Measurements from ENCODE around the gene FZR1. TPM values are rescaled to one million over a fixed set of nuclear protein-coding genes. Genes with fewer than 3 reads are reported as not detected.

Gene FZR1
- total RNA-seq, 1 experiment from 2014 or later, result 48.2 TPM

GRCh38 chr19:3471954-3472655 is 34.0 kb upstream of the FZR1 start:
- DNase-seq (ENCODE audit: low read depth), result no peak

GRCh38 chr19:3474010-3474409 is 32.1 kb upstream of the FZR1 start:
- DNase-seq (ENCODE audit: low read depth), result no peak

GRCh38 chr19:3474614-3475013 is 31.5 kb upstream of the FZR1 start:
- DNase-seq (ENCODE audit: low read depth), result no peak

GRCh38 chr19:3475449-3475848 is 30.7 kb upstream of the FZR1 start:
- DNase-seq (ENCODE audit: low read depth), result no peak

- no peak for DNase-seq (ENCODE audit: low read depth)
Observed at GRCh38 chr19:3476830-3477229, 29.3 kb upstream of the FZR1 start.

- DNase-seq (ENCODE audit: low read depth), result no peak
Observed at GRCh38 chr19:3477506-3477905, 28.6 kb upstream of the FZR1 start.

GRCh38 chr19:3477951-3478350 is 28.2 kb upstream of the FZR1 start:
- DNase-seq (ENCODE audit: low read depth), result no peak

GRCh38 chr19:3478409-3479176 is 27.5 kb upstream of the FZR1 start:
- DNase-seq (ENCODE audit: low read depth), result no peak

GRCh38 chr19:3479177-3479833 is 26.8 kb upstream of the FZR1 start:
- no peak for DNase-seq (ENCODE audit: low read depth)

- no peak for DNase-seq (ENCODE audit: low read depth)
Observed at GRCh38 chr19:3479834-3480215, 26.3 kb upstream of the FZR1 start.

GRCh38 chr19:3480383-3481091 is 25.6 kb upstream of the FZR1 start, which contains the start of gene SMIM24:
Gene SMIM24, minus strand, starts transcription at chr19:3480525. Its CDS starts 62 bp downstream, at chr19:3480463.
- DNase-seq (ENCODE audit: low read depth), result no peak

GRCh38 chr19:3481241-3482090 is 24.6 kb upstream of the FZR1 start:
- DNase-seq (ENCODE audit: low read depth), result no peak

GRCh38 chr19:3482507-3483225 is 23.4 kb upstream of the FZR1 start:
- DNase-seq (ENCODE audit: low read depth), result no peak

- DNase-seq (ENCODE audit: low read depth), result no peak
Observed at GRCh38 chr19:3483226-3483628, 22.9 kb upstream of the FZR1 start, which contains the start of gene SMIM44. Gene SMIM44, minus strand, starts transcription at chr19:3483441. Its CDS starts 38 bp downstream, at chr19:3483403.

GRCh38 chr19:3491396-3492119 is 14.6 kb upstream of the FZR1 start:
- no peak for DNase-seq (ENCODE audit: low read depth)

GRCh38 chr19:3492131-3492839 is 13.8 kb upstream of the FZR1 start:
- DNase-seq (ENCODE audit: low read depth), result no peak

- DNase-seq (ENCODE audit: low read depth), result no peak
Observed at GRCh38 chr19:3492919-3493318, 13.2 kb upstream of the FZR1 start.

- DNase-seq (ENCODE audit: low read depth), result no peak
Observed at GRCh38 chr19:3493651-3494050, 12.5 kb upstream of the FZR1 start.

- DNase-seq (ENCODE audit: low read depth), result no peak
Observed at GRCh38 chr19:3494051-3494450, 12.1 kb upstream of the FZR1 start.
